Bronchial epithelial cell (primary cell): ENCODE measurements around the gene MYO3B. TPM values are rescaled to one million over a fixed set of nuclear protein-coding genes. Genes with fewer than 3 reads are reported as not detected.

ENCODE experiments used
- DNase-seq: peaks from one replicate; pipeline ENCODE4 v3.0.0-alpha.2; 2010; ENCODE audit warnings: low read depth
- FAIRE-seq: peaks from 2 replicates; lab custom pipeline; 2011; peaks lifted over from hg19 to GRCh38; lab: Jason Lieb, UNC
- H3K27me3 ChIP-seq: 2 replicates; pipeline ENCODE4 v1.5.1; 2011; ENCODE audit warnings: low read length; ENCODE audit not compliant: control insufficient read depth, insufficient read depth
- H3K36me3 ChIP-seq: 2 replicates; pipeline ENCODE4 v1.5.1; 2011; ENCODE audit warnings: low read length; ENCODE audit not compliant: control insufficient read depth, insufficient read depth
- H3K4me3 ChIP-seq: 2 replicates; pipeline ENCODE4 v1.5.1; 2011; ENCODE audit warnings: mild to moderate bottlenecking, low read depth, low read length, control low read depth
- CTCF ChIP-seq: IDR thresholded peaks from 2 replicates; pipeline ENCODE4 v1.5.1; 2011; ENCODE audit warnings: mild to moderate bottlenecking, moderate library complexity, low read length, control low read depth, inconsistent platforms; ENCODE audit not compliant: insufficient read depth, severe bottlenecking
- total RNA-seq: library from RNA; depleted of rRNA; stranded (reverse); fragments of >200 nt; gene quantifications from 2 replicates; pipeline ENCODE4 v1.2.1, GENCODE V29; 2014

The MYO3B gene
- total RNA-seq, 1 donor from 2014 or later: under 0.01 TPM

- FAIRE-seq: no peak
- H3K27me3 ChIP-seq: no peaks in the 10 kb centered on the region
- H3K36me3 ChIP-seq: no peaks in the 10 kb centered on the region
- TF ChIP-seq CTCF: no peak
- no peak overlapping the region for H3K4me3 ChIP-seq
- no peak for DNase-seq
Measured at GRCh38 chr2:170214309-170214948, 36.5 kb downstream of the MYO3B start.

- FAIRE-seq (no peak), DNase-seq (no peak)
- H3K36me3 ChIP-seq: no peaks in the 10 kb centered on the region
- H3K27me3 ChIP-seq: no peaks in the 10 kb centered on the region
- H3K4me3 ChIP-seq: no peak overlapping the region
- TF ChIP-seq CTCF: no peak
Measured at GRCh38 chr2:170215021-170215420, 37.1 kb downstream of the MYO3B start.

GRCh38 chr2:170216428-170216827, 38.5 kb downstream of the MYO3B start:
- no peak for FAIRE-seq
- TF ChIP-seq CTCF: no peak
- no peak for DNase-seq
- Histone ChIP-seq H3K36me3 (no peaks in the 10 kb centered on the region), H3K4me3 (no peak overlapping the region), H3K27me3 (no peaks in the 10 kb centered on the region)

- no peak for TF ChIP-seq CTCF
- H3K4me3 ChIP-seq: no peak overlapping the region
- H3K27me3 ChIP-seq: no peaks in the 10 kb centered on the region
- H3K36me3 ChIP-seq: no peaks in the 10 kb centered on the region
- DNase-seq (no peak), FAIRE-seq (no peak)
Measured at GRCh38 chr2:170216981-170217380, 39.0 kb downstream of the MYO3B start.

GRCh38 chr2:170217778-170218251, 39.9 kb downstream of the MYO3B start:
- H3K27me3 ChIP-seq: no peaks in the 10 kb centered on the region
- H3K36me3 ChIP-seq: no peaks in the 10 kb centered on the region
- FAIRE-seq: no peak
- H3K4me3 ChIP-seq: no peak overlapping the region
- no peak for TF ChIP-seq CTCF
- no peak for DNase-seq

GRCh38 chr2:170218456-170218855, 40.5 kb downstream of the MYO3B start:
- DNase-seq: peak; percentile 18
- no peak for FAIRE-seq
- TF ChIP-seq CTCF: no peak
- Histone ChIP-seq H3K27me3 (no peaks in the 10 kb centered on the region), H3K4me3 (no peak overlapping the region), H3K36me3 (no peaks in the 10 kb centered on the region)
